ENCODE results near the gene CYTH2.

Gene CYTH2

GRCh38 chr19:48496959-48497727, 28.0 kb downstream of the CYTH2 start:
- 0 out of 2 replicates have a peak overlapping the region, but pooled peaks have one; percentile 17 for H3K27ac ChIP-seq
- POLR2A ChIA-PET (ENCODE audit: low non-redundant PET), result interaction anchor here (0.5 kb wide), 1 partner anchor 16 kb away, joined by 3 read pairs; no protein-coding TSS in a partner anchor
- DNase-seq (ENCODE audit: low spot score), result no peak
- CTCF ChIA-PET, result interaction anchor here (0.6 kb wide), 2 partner anchors 8 to 232 kb away, joined by 3 to 4 read pairs; no protein-coding TSS in a partner anchor
- TF ChIP-seq, protein P1, sequence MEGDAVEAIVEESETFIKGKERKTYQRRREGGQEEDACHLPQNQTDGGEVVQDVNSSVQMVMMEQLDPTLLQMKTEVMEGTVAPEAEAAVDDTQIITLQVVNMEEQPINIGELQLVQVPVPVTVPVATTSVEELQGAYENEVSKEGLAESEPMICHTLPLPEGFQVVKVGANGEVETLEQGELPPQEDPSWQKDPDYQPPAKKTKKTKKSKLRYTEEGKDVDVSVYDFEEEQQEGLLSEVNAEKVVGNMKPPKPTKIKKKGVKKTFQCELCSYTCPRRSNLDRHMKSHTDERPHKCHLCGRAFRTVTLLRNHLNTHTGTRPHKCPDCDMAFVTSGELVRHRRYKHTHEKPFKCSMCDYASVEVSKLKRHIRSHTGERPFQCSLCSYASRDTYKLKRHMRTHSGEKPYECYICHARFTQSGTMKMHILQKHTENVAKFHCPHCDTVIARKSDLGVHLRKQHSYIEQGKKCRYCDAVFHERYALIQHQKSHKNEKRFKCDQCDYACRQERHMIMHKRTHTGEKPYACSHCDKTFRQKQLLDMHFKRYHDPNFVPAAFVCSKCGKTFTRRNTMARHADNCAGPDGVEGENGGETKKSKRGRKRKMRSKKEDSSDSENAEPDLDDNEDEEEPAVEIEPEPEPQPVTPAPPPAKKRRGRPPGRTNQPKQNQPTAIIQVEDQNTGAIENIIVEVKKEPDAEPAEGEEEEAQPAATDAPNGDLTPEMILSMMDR (conservative IDR thresholded peaks at IDR 0.05; ENCODE audit: low read depth), result no peak

DNA sequence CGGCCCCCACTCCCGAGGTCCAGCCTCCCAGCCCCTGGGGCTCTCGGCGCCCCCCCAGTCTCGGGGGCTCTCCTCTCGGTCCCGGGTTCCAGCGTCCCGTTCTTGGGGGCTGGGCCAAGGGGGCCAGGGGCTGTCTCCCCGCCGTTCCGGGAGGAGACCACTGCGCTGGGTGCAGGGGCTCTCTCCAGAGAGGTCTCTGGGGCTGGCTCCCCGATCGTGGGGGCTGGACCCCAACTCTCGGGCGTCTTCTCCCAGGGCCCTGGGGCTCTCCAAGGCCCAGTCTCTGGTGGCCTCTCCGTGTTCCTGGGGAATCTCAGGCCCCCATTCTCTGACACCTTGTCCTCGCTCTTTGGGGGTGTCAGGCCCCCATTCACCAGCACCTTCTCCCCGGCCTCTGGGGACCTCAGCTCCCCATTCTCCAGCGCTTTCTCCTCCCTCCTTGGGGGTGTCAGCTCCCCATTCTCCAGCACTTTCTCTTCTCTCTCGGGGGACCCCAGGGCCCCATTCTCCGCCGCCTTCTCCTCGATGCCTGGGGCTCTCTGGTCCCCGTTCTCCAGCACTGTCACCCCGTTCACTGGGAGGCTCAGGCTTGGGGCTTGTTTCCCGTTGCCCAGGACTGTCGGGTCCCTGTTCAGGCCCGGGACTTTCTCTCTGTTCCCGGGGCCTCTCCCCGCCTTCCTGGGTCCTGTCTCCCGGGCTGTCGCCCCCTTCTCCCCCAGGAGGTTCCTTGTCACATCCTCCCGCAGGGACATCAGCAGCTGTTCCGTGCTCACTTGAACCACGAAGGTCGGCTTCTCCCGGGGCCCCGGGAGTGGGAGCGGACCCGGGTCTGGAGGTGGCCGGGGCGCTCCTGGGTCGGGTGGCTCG, 28.8 kb downstream of the CYTH2 start:
- no peak for DNase-seq (ENCODE audit: low spot score)
- ChIA-PET CTCF (interaction anchor here (0.6 kb wide), 3 partner anchors 9 to 233 kb away, joined by 3 to 4 read pairs (median 3); no protein-coding TSS in a partner anchor), POLR2A (ENCODE audit: low non-redundant PET) (interaction anchor here (0.5 kb wide), 1 partner anchor 17 kb away, joined by 3 read pairs; no protein-coding TSS in a partner anchor)
- TF ChIP-seq, protein P1 (conservative IDR thresholded peaks at IDR 0.05; ENCODE audit: low read depth), result no peak
- no peak overlapping the region for H3K27ac ChIP-seq

DNA sequence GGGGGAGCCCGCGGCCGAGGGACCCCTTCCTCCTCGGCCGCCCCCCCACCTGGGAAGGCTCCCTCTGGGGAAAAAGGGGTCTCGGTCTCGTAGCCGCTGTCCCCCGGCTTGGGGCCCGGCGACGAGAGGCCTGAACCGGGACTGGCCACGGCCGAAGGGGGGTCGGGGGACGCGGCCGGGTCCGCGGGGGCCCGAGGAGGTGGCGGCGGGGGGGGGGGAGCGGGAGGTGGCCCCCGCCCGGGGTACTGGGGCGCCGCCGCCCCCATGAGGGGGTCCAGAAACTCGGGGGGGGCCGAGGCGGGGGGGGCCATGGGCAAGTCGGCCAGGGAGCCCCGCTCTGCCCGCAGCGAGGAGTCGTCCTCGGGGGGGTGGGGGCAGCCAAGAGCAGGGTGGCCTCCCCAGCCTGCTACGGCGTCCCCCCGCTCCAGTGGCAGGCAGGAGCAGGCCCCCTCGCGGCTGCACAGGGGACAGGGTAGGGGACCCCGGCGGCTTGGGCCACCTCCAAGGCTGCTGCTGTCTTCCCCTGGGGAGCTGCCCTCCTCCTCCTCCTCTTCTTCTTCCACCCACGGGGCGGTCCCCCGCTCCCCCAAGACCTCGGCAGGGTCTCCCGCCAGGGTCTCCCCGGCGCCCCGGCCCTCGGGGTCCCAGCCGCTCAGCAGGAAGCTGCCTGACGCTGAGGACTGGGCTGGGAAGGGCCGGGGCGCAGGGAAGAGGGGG, 29.6 kb downstream of the CYTH2 start:
- H3K27ac ChIP-seq, result no peak overlapping the region
- POLR2A ChIA-PET (ENCODE audit: low non-redundant PET), result no interaction called here
- TF ChIP-seq, protein P1 (conservative IDR thresholded peaks at IDR 0.05; ENCODE audit: low read depth), result no peak
- CTCF ChIA-PET, result interaction anchor here (0.6 kb wide), 2 partner anchors 18 to 23 kb away, joined by 3 read pairs; no protein-coding TSS in a partner anchor
- DNase-seq (ENCODE audit: low spot score), result no peak

DNA sequence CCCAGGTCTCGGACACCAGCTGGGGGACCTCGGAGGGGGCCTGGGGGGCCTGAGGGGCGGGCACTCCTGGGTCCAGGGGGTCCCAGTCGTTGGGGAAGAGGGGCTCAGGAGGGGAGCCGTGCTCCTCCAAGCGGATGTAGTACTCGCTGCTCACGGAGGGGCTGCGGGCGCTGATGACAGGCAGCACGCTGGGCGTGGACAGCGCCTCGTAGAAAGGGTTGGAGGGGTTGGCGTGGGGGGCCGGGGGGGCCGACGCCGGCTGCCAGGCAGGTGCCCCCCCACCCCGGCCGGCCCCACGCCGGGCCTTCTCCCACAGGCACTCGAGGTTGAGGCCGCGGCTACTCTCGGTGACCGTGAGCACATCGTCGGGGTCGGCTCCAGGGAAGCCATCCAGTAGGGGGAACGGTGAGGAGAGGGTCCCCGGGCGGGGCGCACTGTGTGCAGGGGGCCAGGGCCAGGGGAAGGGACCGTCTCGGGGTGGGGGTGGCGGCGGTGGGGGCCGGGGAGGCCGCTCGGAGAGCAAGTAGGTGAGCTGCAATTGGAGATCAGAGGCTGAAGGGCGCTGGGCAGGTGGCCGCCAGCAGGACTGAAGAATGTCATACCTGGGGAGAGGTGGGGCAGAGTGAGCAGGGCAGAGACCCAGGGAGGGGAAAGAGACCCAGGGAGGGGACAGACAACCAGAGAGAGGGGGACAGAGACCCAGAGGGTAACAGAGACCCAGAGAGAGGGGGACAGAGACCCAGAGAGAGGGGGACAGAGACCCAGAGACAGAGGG, 30.3 kb downstream of the CYTH2 start:
- ChIA-PET CTCF (interaction anchor here (0.6 to 0.7 kb wide), 2 partner anchors 22 to 1678 kb away, joined by 3 read pairs; no protein-coding TSS in a partner anchor), POLR2A (ENCODE audit: low non-redundant PET) (no interaction called here)
- no peak overlapping the region for H3K27ac ChIP-seq
- DNase-seq (ENCODE audit: low spot score), result no peak
- TF ChIP-seq, protein P1 (conservative IDR thresholded peaks at IDR 0.05; ENCODE audit: low read depth), result no peak

DNA sequence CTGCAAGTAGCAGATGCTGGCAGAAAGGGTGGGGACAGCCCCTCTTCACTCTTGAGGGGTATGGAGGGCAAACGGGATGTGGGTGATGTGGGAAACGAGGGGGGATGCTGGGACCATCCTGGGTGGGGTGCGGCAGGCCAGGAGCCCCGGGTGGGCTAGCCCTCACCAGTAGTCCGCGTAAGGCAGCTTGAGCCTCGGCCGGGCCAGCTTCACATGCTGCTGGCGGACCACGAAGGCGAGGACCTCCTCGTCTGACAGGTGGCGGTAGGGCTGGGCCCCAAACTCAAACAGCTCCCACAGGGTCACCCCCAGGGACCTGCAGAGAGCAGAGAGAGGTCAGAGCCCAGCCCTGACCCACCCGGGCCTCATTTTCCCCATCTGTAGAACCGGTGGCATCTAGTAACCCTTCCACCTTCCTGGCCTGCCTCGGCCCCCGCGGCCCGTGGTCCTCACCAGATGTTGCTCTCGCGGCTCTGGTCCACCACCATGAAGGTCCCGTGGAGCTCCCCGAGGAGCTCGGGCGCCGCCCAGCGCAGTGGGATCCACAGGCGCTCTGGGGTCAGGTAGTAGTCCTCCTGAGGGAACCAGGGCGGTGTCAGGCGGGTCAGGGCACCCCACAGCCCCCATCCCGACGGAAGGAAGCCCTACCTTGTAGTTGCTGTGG, 31.8 kb downstream of the CYTH2 start:
- no peak for DNase-seq (ENCODE audit: low spot score)
- POLR2A ChIA-PET (ENCODE audit: low non-redundant PET), result no interaction called here
- peak overlapping the region; percentile 78 for H3K27ac ChIP-seq
- CTCF ChIA-PET, result interaction anchor here (1.2 kb wide), 1 partner anchor 83 kb away, joined by 3 read pairs; no protein-coding TSS in a partner anchor
- TF ChIP-seq, protein P1 (conservative IDR thresholded peaks at IDR 0.05; ENCODE audit: low read depth), result no peak
